ENCODE measurements around the gene PCDHA7. TPM values are rescaled to one million over a fixed set of nuclear protein-coding genes. Genes with fewer than 3 reads are reported as not detected.

The PCDHA7 gene
- polyA plus RNA-seq, 4 donors = 0.06 to 0.07 TPM; not detected in 2

- Histone ChIP-seq H3K36me3 (ENCODE audit: control insufficient read depth in 3 of 3, insufficient read depth in 2 of 3, low read depth in 1 of 3, low read length in 3 of 3) (no peaks in the 10 kb centered on the region), H3K27me3 (ENCODE audit: control insufficient read depth in 3 of 3, insufficient read depth in 3 of 3, low read length in 3 of 3) (peaks cover 0 to 6% (median 0%) of the 10 kb centered on the region in 3 donors), H3K4me1 (ENCODE audit: control insufficient read depth in 3 of 3, insufficient read depth in 2 of 3, low read depth in 1 of 3, low read length in 2 of 3) (no peaks in the 10 kb centered on the region), H3K9me3 (ENCODE audit: control insufficient read depth in 2 of 2, insufficient read depth in 1 of 2, low read depth in 1 of 2, low read length in 1 of 2) (peaks cover 0 to 30% of the 10 kb centered on the region in 2 donors), H3K27ac (ENCODE audit: low read depth in 1 of 3, low read length in 2 of 3) (no peak overlapping the region), H3K4me3 (ENCODE audit: low read depth in 1 of 3, low read length in 3 of 3) (no peak overlapping the region)
- DNase-seq (no peak), FAIRE-seq (no peak)
- 48 to 68% (median 63%) methylated on average over 71 to 79 of the region's 79 CpGs for WGBS, 3 donors
These were observed 50.0 kb downstream of the PCDHA7 start for GRCh38 chr5:140883927-140884697.

Other genes starting within 250 kb of the PCDHA7 start
- 10 to 100 TPM in 1 of 4 donors, 1 to 10 TPM in 3; 3.1 to 30.3 (median 8.5) TPM for gene CD14, start 201.1 kb upstream of the PCDHA7 start, polyA plus RNA-seq
- gene TMCO6, start 194.8 kb upstream of the PCDHA7 start, polyA plus RNA-seq = 10 to 100 TPM in 2 of 4 donors, 1 to 10 TPM in 2; 5.4 to 21.3 (median 9.9) TPM
- 100 to 1,000 TPM in 3 of 4 donors, 10 to 100 TPM in 1; 86.0 to 414 (median 240) TPM for gene NDUFA2, start 186.6 kb upstream of the PCDHA7 start, polyA plus RNA-seq
- gene IK, start 186.4 kb upstream of the PCDHA7 start, polyA plus RNA-seq = 10 to 100 TPM; 60.0 to 96.6 (median 66.8) TPM
- 10 to 100 TPM; 20.3 to 28.9 (median 22.4) TPM for gene WDR55, start 169.4 kb upstream of the PCDHA7 start, polyA plus RNA-seq
- 1 to 10 TPM in 3 of 4 donors, under 1 TPM in 1; 0.16 to 3.1 (median 1.9) TPM for gene DND1, start 160.7 kb upstream of the PCDHA7 start, polyA plus RNA-seq
- gene HARS1, start 142.9 kb upstream of the PCDHA7 start, polyA plus RNA-seq = 10 to 100 TPM; 35.3 to 47.0 (median 40.7) TPM
- 10 to 100 TPM; 21.8 to 38.0 (median 23.2) TPM for gene HARS2, start 142.8 kb upstream of the PCDHA7 start, polyA plus RNA-seq
- 10 to 100 TPM; 50.3 to 79.2 (median 61.8) TPM for gene ZMAT2, start 133.8 kb upstream of the PCDHA7 start, polyA plus RNA-seq
- gene PCDHA1, start 48.1 kb upstream of the PCDHA7 start, polyA plus RNA-seq = under 1 TPM in 2 of 4 donors, not detected in 2; 0.06 to 0.43 TPM
- gene PCDHA2, start 39.4 kb upstream of the PCDHA7 start, polyA plus RNA-seq = under 1 TPM in 2 of 4 donors, not detected in 2; 0.06 to 0.07 TPM
- gene PCDHA3, start 33.2 kb upstream of the PCDHA7 start, polyA plus RNA-seq = under 1 TPM in 2 of 4 donors, not detected in 2; 0.10 to 0.28 TPM
- under 1 TPM in 2 of 4 donors, not detected in 2; 0.19 to 0.57 TPM for gene PCDHA4, start 27.2 kb upstream of the PCDHA7 start, polyA plus RNA-seq
- under 1 TPM in 2 of 4 donors, not detected in 2; 0.07 to 0.19 TPM for gene PCDHA5, start 12.7 kb upstream of the PCDHA7 start, polyA plus RNA-seq
- gene PCDHA6, start 6.3 kb upstream of the PCDHA7 start, polyA plus RNA-seq = under 1 TPM in 2 of 4 donors, not detected in 2; 0.12 to 0.27 TPM
- under 1 TPM in 2 of 4 donors, not detected in 2; 0.04 to 0.06 TPM for gene PCDHA8, start 6.9 kb downstream of the PCDHA7 start, polyA plus RNA-seq
- gene PCDHA9, start 14.1 kb downstream of the PCDHA7 start, polyA plus RNA-seq = under 1 TPM in 2 of 4 donors, not detected in 2; 0.01 to 0.06 TPM
- under 1 TPM in 2 of 4 donors, not detected in 2; 0.04 to 0.13 TPM for gene PCDHA10, start 21.6 kb downstream of the PCDHA7 start, polyA plus RNA-seq
- under 1 TPM in 2 of 4 donors, not detected in 2; 0.09 to 0.21 TPM for gene PCDHA11, start 34.7 kb downstream of the PCDHA7 start, polyA plus RNA-seq
- under 1 TPM in 2 of 4 donors, not detected in 2; 0.01 to 0.03 TPM for gene PCDHA12, start 41.0 kb downstream of the PCDHA7 start, polyA plus RNA-seq
- gene PCDHA13, start 47.9 kb downstream of the PCDHA7 start, polyA plus RNA-seq = under 1 TPM in 2 of 4 donors, not detected in 2; 0.03 to 0.06 TPM
- under 1 TPM in 2 of 4 donors, not detected in 2; 0.10 to 0.27 TPM for gene PCDHAC1, start 92.0 kb downstream of the PCDHA7 start, polyA plus RNA-seq
- gene PCDHAC2, start 132.2 kb downstream of the PCDHA7 start, polyA plus RNA-seq = under 1 TPM in 2 of 4 donors, not detected in 2; 0.22 to 0.72 TPM
- gene PCDHB1, start 217.1 kb downstream of the PCDHA7 start, polyA plus RNA-seq = under 1 TPM in 2 of 4 donors, not detected in 2; 0.03 to 0.04 TPM